HG03378 (cell line): Measurements from ENCODE around the gene ANKRD34A.

Source experiments
- ATAC-seq: cut with Tn5 transposase; IDR thresholded peaks from one replicate; pipeline ENCODE4 v1.9.1; 2021; ENCODE audit warnings: mild to moderate bottlenecking, moderate library complexity; ENCODE audit not compliant: unreplicated experiment

The ANKRD34A gene

GRCh38 chr1:145912128-145912641 is 52.2 kb downstream of the ANKRD34A start:
- ATAC-seq, result no peak
